ENCODE results near the gene HTD2.

GRCh38 chr3:58260261-58260731, 46.0 kb upstream of the HTD2 start:
- TF ChIP-seq POLR2AphosphoS5 (IDR thresholded peaks at IDR 0.05; ENCODE audit: low read depth, low read length) (no peak), FOXP2 (optimal IDR thresholded peaks at IDR 0.05; ENCODE audit: borderline replicate concordance, extremely low read depth, extremely low read length, insufficient read depth) (no peak), REST (IDR thresholded peaks at IDR 0.05; ENCODE audit: insufficient read depth in 1 of 2, low read depth in 2 of 2, low read length in 2 of 2) (no peak)
